Epithelial cell of esophagus (primary cell): ENCODE measurements around the gene DHRSX.

Source experiments
- DNase-seq: peaks from one replicate; pipeline ENCODE4 v3.0.0; 2010; ENCODE audit warnings: low read depth
- H3K4me3 ChIP-seq: 2 replicates; pipeline ENCODE4 v1.5.1; 2011; ENCODE audit warnings: mild to moderate bottlenecking, low read length, control low read depth
- TF ChIP-seq, protein P1 (sequence below): IDR thresholded peaks from 2 replicates; pipeline ENCODE4 v1.5.1; 2011; ENCODE audit warnings: low read depth, mild to moderate bottlenecking, low read length, control low read depth, inconsistent platforms; ENCODE audit not compliant: insufficient read depth; ENCODE audit errors: missing control alignments

DHRSX gene

GRCh38 chrX:2263203-2263602 is 237.6 kb downstream of the DHRSX start:
- no peak for DNase-seq
- TF ChIP-seq, protein P1, sequence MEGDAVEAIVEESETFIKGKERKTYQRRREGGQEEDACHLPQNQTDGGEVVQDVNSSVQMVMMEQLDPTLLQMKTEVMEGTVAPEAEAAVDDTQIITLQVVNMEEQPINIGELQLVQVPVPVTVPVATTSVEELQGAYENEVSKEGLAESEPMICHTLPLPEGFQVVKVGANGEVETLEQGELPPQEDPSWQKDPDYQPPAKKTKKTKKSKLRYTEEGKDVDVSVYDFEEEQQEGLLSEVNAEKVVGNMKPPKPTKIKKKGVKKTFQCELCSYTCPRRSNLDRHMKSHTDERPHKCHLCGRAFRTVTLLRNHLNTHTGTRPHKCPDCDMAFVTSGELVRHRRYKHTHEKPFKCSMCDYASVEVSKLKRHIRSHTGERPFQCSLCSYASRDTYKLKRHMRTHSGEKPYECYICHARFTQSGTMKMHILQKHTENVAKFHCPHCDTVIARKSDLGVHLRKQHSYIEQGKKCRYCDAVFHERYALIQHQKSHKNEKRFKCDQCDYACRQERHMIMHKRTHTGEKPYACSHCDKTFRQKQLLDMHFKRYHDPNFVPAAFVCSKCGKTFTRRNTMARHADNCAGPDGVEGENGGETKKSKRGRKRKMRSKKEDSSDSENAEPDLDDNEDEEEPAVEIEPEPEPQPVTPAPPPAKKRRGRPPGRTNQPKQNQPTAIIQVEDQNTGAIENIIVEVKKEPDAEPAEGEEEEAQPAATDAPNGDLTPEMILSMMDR: no peak
- no peak overlapping the region for H3K4me3 ChIP-seq

- TF ChIP-seq, protein P1: no peak
- H3K4me3 ChIP-seq: no peak overlapping the region
- DNase-seq: no peak
These were observed 238.1 kb downstream of the DHRSX start for GRCh38 chrX:2262668-2263055.

GRCh38 chrX:2261831-2262667 is 238.7 kb downstream of the DHRSX start:
- peak; percentile 22 for DNase-seq
- H3K4me3 ChIP-seq: no peak overlapping the region
- TF ChIP-seq, protein P1: no peak

DNA sequence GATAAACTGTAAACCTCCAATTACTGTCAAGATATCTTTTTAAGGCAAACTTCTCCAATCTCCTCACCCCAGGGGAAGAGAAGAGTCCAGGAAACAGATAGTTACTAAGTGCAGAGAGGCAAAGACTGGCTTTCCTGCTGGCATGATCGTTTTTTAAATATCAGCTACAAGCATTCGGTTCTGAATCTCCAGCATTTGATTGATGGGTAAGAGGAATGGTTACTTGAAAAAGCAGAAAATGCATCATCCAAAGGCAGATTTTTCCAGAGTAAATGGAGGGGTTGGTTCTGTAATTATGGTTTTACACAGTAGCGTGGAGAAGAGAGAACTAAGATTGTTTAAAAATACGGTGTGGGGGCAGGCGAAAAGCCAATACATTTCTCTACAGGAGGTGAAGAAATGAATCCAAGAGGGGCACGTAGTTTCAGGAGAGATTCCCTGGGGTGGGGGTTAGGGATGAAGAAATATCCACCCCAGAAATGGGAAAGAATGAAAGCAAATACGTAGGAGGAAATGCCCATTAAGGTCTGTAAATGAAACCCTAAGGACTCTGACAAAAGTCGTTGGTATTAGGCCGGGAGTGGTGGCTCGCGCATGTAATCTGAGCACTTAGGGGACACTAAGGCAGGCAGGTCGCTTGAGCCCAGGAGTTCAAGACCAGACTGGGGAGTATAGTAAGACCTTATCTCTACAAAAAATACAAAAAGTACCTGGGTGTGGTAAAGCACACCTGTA is 248.3 kb downstream of the DHRSX start:
- no peak for DNase-seq
- H3K4me3 ChIP-seq: no peak overlapping the region
- TF ChIP-seq, protein P1: no peak

DNA sequence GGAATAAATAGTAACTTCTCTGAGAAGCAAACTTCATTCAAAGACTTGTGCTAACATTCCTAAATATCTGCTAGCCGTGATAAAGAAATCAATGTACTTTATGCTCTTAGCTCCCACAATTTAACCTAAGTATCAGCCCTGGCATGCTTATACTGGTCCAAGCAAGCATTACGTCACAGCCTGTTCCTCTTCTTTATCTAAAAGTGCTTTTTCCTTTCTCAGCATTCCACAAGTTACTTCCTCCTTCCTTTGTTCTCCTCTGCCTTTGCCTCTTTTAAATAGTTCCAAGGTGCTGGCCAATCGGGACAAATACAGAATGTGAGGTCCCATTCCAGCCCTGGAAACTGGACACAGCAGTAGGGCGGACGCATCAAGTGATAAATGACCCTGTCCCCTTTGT is 249.6 kb downstream of the DHRSX start:
- no peak overlapping the region for H3K4me3 ChIP-seq
- DNase-seq: peak; percentile 28
- TF ChIP-seq, protein P1: no peak

DNA sequence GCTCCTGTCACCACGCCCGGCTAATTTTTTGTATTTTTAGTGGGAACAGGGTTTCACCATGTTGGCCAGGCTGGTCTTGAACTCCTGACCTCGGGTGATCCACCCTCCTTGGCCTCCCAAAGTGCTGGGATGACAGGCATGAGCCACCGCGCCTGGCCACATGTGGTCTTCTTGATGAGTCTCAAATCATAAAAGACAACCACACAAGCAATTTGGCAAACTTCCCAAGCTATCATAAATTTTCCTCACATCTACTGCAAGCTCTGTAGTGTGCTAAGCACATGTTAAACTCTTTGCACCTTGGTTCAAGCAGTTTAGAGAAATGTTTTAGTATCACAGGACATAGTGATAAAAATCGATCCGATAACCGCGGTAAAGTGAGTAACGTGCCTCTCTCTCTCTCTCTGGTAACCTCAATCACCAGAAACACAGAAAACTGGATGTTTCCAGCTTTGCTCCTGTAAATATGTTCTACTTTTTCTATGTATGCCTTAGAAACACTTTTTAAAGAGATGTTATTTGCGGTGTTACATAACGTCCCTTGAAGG is 256.8 kb downstream of the DHRSX start:
- no peak for DNase-seq
- TF ChIP-seq, protein P1: no peak
- no peak overlapping the region for H3K4me3 ChIP-seq
